ENCODE results near the gene SLC22A23.

The SLC22A23 gene

GRCh38 chr6:3473773-3474172 is 16.9 kb upstream of the SLC22A23 start:
- in situ Hi-C loops (cut with MboI; ENCODE audit: low sequenced_read_pairs), result no loop called here

DNA sequence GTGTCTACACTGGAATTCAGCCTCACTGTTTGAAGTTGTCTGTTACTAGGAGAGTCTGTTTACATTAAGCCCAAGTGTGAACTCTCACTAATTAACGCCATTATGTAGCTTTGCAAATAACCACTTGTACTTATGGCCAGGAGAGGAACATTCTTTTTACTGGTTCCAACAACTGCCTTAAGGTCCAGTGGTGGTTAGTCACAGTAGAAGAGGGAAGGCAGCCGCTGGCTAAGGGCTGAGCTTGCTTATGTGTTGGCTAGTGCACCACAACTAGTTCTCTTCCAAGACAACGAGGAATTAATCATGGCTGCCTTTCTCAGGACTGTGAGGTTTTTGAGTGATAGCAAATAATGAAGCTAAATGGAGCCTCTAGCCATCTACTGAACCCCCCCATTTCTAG is 14.9 kb upstream of the SLC22A23 start:
- in situ Hi-C loops (cut with MboI; ENCODE audit: low sequenced_read_pairs), result no loop called here

DNA sequence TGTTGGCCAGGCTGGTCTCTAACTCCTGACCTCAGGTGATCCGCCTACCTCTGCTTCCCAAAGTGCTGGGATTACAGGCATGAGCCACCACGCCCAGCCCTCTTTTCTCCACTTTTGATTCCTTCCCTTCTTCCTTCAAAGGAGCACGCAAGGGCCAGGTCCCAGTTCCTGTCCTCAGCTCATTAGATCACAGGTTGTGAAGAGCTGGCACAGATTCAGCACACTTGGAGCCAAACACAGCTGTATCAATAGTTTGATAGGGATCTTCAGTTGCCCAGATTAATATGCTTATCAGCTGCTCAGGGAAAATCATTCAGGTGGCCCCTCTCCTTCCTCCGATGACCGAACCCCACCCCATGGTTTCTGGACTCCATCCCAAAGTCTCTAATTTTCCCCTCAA is 14.4 kb upstream of the SLC22A23 start:
- in situ Hi-C loops (cut with MboI; ENCODE audit: low sequenced_read_pairs), result no loop called here

DNA sequence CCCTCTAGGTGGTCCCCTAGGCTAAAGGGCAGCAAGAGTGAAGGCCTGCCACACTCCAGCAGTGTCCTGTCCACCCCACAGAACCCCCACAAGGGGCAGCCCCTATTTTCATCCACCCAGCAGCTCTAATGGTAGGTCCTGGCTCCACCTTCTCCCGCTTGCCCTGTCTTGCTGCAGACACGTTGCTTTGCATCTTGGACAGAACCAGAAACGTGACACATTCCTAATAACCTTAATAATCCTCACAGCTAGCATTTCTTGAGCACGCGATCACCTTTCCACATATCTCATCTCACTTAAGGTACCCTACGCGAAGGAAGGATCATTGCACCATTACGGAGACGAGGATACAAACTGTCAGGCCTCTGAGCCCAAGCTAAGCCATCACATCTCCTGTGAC is 11.7 kb upstream of the SLC22A23 start:
- in situ Hi-C loops (cut with MboI; ENCODE audit: low sequenced_read_pairs), result no loop called here

- in situ Hi-C loops (cut with MboI; ENCODE audit: low sequenced_read_pairs), result no loop called here
Observed at GRCh38 chr6:3467996-3468395, 11.1 kb upstream of the SLC22A23 start.

- in situ Hi-C loops (cut with MboI; ENCODE audit: low sequenced_read_pairs), result no loop called here
Observed at GRCh38 chr6:3466488-3467219, 9.8 kb upstream of the SLC22A23 start.

GRCh38 chr6:3460253-3460652 is 3.4 kb upstream of the SLC22A23 start:
- in situ Hi-C loops (cut with MboI; ENCODE audit: low sequenced_read_pairs), result no loop called here

GRCh38 chr6:3458706-3459421 is 2.0 kb upstream of the SLC22A23 start:
- in situ Hi-C loops (cut with MboI; ENCODE audit: low sequenced_read_pairs), result no loop called here

- in situ Hi-C loops (cut with MboI; ENCODE audit: low sequenced_read_pairs), result no loop called here
Observed at GRCh38 chr6:3457710-3458602, 1.1 kb upstream of the SLC22A23 start.

GRCh38 chr6:3456395-3456897 is 404 bp downstream of the SLC22A23 start:
- in situ Hi-C loops (cut with MboI; ENCODE audit: low sequenced_read_pairs), result no loop called here

GRCh38 chr6:3455569-3456394 is 1.1 kb downstream of the SLC22A23 start:
- in situ Hi-C loops (cut with MboI; ENCODE audit: low sequenced_read_pairs), result no loop called here

GRCh38 chr6:3455147-3455568 is 1.7 kb downstream of the SLC22A23 start:
- in situ Hi-C loops (cut with MboI; ENCODE audit: low sequenced_read_pairs), result no loop called here

GRCh38 chr6:3454273-3455010 is 2.4 kb downstream of the SLC22A23 start:
- in situ Hi-C loops (cut with MboI; ENCODE audit: low sequenced_read_pairs), result no loop called here

DNA sequence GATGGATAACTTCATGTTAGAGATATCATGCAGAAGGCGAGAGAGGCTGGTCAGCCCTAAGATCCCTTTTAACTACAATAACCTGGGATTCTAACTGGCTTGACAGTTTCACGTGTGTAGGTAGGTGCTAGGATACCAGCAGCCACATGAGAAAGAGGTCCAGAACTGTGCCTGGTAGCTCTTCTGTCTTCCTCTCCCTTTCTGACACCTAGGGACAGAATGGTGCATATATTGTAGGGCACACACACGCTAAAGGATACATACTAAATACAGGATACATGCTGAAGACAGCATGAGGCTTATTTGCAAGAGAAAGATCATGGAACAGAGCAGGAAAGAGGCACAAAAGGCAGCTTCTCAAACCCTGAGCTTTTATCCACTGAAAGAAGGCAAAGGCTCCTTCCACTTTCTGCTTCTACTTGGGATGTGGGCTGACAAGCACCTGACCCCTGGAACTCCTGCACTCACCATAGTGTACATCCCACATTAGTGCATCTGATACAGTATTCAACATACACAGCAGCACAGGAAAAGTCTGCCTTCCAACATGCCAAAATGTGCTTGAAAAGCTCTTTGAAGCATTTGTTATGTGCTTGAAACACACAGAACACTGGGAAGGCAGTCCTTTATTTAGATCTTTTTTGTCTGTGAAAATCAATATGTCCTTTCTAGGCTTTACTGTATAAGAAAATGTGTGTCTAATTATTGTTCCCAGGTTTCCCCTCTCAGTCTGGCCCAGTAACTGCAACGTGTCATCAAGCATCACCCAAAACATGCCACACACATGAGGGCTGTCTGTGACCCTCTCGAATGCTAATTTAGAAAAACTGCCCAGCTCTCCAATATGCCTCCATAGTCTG is 3.2 kb downstream of the SLC22A23 start:
- in situ Hi-C loops (cut with MboI; ENCODE audit: low sequenced_read_pairs), result no loop called here

DNA sequence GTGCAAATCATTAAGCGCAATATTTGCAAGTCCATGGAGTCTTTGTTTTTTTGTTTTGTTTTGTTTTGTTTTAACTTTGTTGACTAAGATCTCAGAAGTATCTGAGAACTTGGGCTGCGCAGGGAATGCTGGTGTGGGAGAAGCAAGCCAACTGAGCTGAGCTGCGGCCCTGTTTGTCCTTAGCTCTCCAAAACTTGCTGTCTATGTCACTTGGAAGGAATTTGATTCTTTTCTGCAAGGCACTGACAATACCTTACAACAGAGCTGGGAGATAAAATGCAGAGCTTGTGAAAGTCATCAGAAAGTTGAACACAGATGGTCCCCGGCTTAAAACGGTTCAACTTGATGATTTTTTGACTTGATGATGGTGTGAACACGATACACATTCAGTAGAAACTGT is 5.4 kb downstream of the SLC22A23 start:
- in situ Hi-C loops (cut with MboI; ENCODE audit: low sequenced_read_pairs), result no loop called here

- in situ Hi-C loops (cut with MboI; ENCODE audit: low sequenced_read_pairs), result no loop called here
Observed at GRCh38 chr6:3450888-3451287, 6.0 kb downstream of the SLC22A23 start.

- in situ Hi-C loops (cut with MboI; ENCODE audit: low sequenced_read_pairs), result no loop called here
Observed at GRCh38 chr6:3449750-3450305, 7.0 kb downstream of the SLC22A23 start.

- in situ Hi-C loops (cut with MboI; ENCODE audit: low sequenced_read_pairs), result no loop called here
Observed at GRCh38 chr6:3449321-3449720, 7.5 kb downstream of the SLC22A23 start.
